Heart right ventricle (tissue), 16 donors: ENCODE results near the gene CHERP. TPM values are rescaled to one million over a fixed set of nuclear protein-coding genes. Genes with fewer than 3 reads are reported as not detected.

ENCODE experiments used
- ATAC-seq, 8 donors: fragments of 200-7000 bp; cut with Tn5 transposase; one replicate each; pipeline ENCODE4 v1.9.1; 2020; ENCODE audit warnings: mild to moderate bottlenecking in 8 of 8, moderate library complexity in 8 of 8, moderate number of reproducible peaks in 1 of 8
- DNase-seq, 2 donors: peaks; one replicate each; pipeline ENCODE4 v3.0.0-alpha.2; 2020
- H3K27ac ChIP-seq, 10 donors: fragments of 200-600 bp; sonication (generic) in 2 of 10; one replicate each; pipeline versions ENCODE4 v1.5.0 to v1.8.0; 2020 to 2022; ENCODE audit warnings: mild to moderate bottlenecking in 3 of 10
- H3K27me3 ChIP-seq, 7 donors: fragments of 200-600 bp; one replicate each; pipeline ENCODE4 v1.8.0; 2021 to 2022; ENCODE audit warnings: mild to moderate bottlenecking in 2 of 7
- H3K36me3 ChIP-seq, 9 donors: fragments of 200-600 bp; sonication (generic) in 1 of 9; one replicate each; pipeline versions ENCODE4 v1.5.0 to v1.8.0; 2020 to 2022; ENCODE audit warnings: mild to moderate bottlenecking in 2 of 9
- H3K4me1 ChIP-seq, 9 donors: fragments of 200-600 bp; sonication (generic) in 1 of 9; one replicate each; pipeline versions ENCODE4 v1.5.0 to v1.8.0; 2020 to 2022; ENCODE audit warnings: mild to moderate bottlenecking in 4 of 9
- H3K4me3 ChIP-seq, 10 donors: fragments of 200-600 bp; sonication (generic) in 2 of 10; one replicate each; pipeline versions ENCODE4 v1.5.0 to v1.8.0; 2020 to 2022; ENCODE audit warnings: mild to moderate bottlenecking in 7 of 10, moderate library complexity in 2 of 10
- H3K9me3 ChIP-seq, 11 donors: fragments of 200-600 bp in 10 of 11; sonication (generic) in 2 of 11; one replicate each; pipeline versions ENCODE4 v1.5.0 to v1.8.0; 2013 to 2022; ENCODE audit warnings: mild to moderate bottlenecking in 2 of 11, control low read depth in 1 of 11, moderate library complexity in 1 of 11
- CTCF ChIP-seq, 9 donors: fragments of 200-600 bp; sonication (generic) in 2 of 9; IDR thresholded peaks; one replicate each; pipeline versions ENCODE4 v1.5.0 to v1.8.0; 2021 to 2022; ENCODE audit warnings: antibody characterized with exemption in 9 of 9, mild to moderate bottlenecking in 5 of 9, moderate library complexity in 1 of 9
- WGBS, 2 donors: extraction: QIAGEN DNeasy Blood & Tissue Kit; methylation state at CpG; one replicate each; pipeline ENCODE4 v1.1.7; 2013; ENCODE audit warnings: inconsistent platforms in 1 of 2; 5-methylcytosine and 5-hydroxymethylcytosine counted together
- intact Hi-C, 10 donors: fragments of 100-400 bp; cut with DNase I; formaldehyde crosslinking; loops; one replicate each; pipeline versions ENCODE4 v1.11.1 to v1.14.2; 2022
- polyA plus RNA-seq, 2 donors: library from polyadenylated mRNA; stranded (reverse); fragments of 200-250 nt; gene quantifications; one replicate each; pipeline ENCODE4 v1.2.3, GENCODE V29; 2013
- total RNA-seq, 10 donors: library from RNA; stranded (reverse); fragmentation: NEBNext Ultra II Directional in 3 of 10; extraction: Animal tissue kit (Norgen Biotek cat#: 25700) in 3 of 10; gene quantifications; one replicate each; pipeline versions ENCODE4 v1.2.1 to v1.2.4, GENCODE V29; 2021 to 2023
- donor health status: Arrhythmogenic right ventricular cardiomyopathy.
- donor health status: ischemic (EF 13 %, LVEDD 7.1; RV severe dilation, severe dysfunction).
- donor health status: healthy with polysubstance abuse.
- donor health status: DM: no; HTN: yes; CAD: no.
- donor health status: DM: no; HTN: no; CAD: no.
- donor health status: ischemic (EF 25% LVEDD 6.9; RV normal size, moderate dysfunction).
- donor health status: ischemic (EF 25% LVEDD 5.7; RV mildly dilated, moderate dysfunction).
- donor health status: healthy.
- donor health status: DM: yes; HTN: yes; CAD: no.
- donor health status: Ischemic cardiomyopathy.
- donor health status: ischemic (EF 35%, LVEDD 5.7; RV mildly dilated, moderate dysfunction).
- donor health status: nonischemic (EF 11% LVEDD 7.7; RV severe dilation, severe dysfunction).
- donor health status: DM: yes; HTN: yes; CAD: no.
- donor health status: PGD.
- donor health status: ischemic (EF 29% LVEDD 5.4; RV normal size, mild dysfunction).
- donor health status: nonischemic (EF 23%, LVEDD 6.1; RV moderate dilation, normal function).

Gene CHERP
- total and polyA plus RNA-seq, 12 donors: 11.3 to 26.6 (median 22.4) TPM

DNA sequence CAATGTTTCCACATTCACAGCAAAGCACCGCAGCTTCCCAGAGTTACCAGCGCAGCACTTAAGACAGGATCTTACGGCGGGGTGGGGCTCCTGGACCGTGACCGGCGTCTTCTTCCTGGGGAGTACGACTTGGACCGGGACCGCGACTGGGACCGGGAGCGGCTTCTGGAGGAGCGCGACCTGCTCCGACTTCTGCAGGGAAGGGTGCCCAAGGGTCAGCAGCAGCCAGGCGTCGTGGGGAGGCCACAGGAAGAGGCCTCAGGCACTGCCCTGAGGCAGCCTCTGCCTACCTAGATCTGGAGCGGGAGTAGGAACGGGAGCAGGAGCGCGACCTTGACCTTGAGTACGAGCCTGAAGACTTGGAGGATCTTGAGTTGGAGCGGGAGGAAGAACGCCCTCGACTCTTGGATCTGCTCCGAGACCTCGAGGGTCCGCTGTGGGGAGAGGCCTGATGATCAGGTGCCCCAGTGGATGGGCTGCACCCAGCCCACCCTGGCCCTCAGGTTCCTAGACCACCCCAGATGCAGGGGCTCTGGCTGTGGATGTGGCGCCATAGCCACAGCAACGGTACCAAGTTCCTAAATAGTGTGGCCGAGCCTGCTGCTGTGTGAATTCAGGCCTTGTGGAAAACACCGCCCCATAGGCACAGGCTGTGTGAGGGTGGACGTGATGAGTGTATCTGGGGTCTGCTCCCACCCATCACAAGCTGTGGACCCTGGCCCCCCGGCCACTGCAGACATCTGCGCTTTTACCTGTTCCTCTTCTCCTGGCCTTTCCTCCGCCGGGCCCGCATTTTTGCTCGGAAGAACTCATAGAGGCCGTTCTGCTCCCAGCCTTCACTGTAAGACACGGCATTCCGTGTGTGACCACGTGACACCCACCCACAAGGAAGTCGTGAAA is 21.9 kb downstream of the CHERP start:
- Histone ChIP-seq H3K36me3 (peaks cover 0 to 100% (median 76%) of the 10 kb centered on the region in 9 donors), H3K27me3 (no peaks in the 10 kb centered on the region), H3K4me1 (no peaks in the 10 kb centered on the region), H3K27ac (no peak overlapping the region), H3K4me3 (no peak overlapping the region), H3K9me3 (no peaks in the 10 kb centered on the region)
- DNase-seq (no peak), ATAC-seq (no peak)
- WGBS, 2 donors: 89 to 91% methylated on average over 45 of the region's 45 CpGs
- intact Hi-C loops: no loop called here
- no peak for TF ChIP-seq CTCF (IDR thresholded peaks at IDR 0.05)

DNA sequence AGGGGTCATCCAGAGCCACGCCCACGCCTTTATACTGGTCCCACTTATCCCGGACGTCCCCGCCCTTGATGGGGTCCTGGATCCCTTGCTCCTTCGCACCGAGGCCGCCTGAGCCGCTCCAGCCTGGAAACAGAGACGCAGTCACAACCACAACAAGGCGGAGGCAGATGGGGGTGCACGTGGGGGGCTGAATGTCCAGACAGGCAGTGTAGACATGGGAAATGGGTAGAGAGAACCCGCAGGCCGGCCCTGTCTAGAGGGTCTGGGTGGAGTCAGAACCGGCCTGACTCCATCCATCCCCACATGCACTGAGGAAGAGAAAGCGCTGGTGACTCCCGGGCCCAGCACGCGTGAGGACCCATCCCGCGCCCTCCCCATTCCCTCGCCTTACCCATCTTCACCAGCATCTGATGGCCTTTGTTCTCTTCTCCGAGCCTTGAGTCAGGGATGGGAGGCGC is 23.0 kb downstream of the CHERP start:
- Histone ChIP-seq H3K4me1 (no peaks in the 10 kb centered on the region), H3K36me3 (peaks cover 0 to 100% (median 72%) of the 10 kb centered on the region in 9 donors), H3K4me3 (no peak overlapping the region), H3K9me3 (no peaks in the 10 kb centered on the region), H3K27ac (no peak overlapping the region), H3K27me3 (no peaks in the 10 kb centered on the region)
- WGBS, 2 donors: 91 to 95% methylated on average over 24 of the region's 24 CpGs
- TF ChIP-seq CTCF (IDR thresholded peaks at IDR 0.05): no peak
- DNase-seq (no peak), ATAC-seq (no peak)
- intact Hi-C loops: no loop called here

DNA sequence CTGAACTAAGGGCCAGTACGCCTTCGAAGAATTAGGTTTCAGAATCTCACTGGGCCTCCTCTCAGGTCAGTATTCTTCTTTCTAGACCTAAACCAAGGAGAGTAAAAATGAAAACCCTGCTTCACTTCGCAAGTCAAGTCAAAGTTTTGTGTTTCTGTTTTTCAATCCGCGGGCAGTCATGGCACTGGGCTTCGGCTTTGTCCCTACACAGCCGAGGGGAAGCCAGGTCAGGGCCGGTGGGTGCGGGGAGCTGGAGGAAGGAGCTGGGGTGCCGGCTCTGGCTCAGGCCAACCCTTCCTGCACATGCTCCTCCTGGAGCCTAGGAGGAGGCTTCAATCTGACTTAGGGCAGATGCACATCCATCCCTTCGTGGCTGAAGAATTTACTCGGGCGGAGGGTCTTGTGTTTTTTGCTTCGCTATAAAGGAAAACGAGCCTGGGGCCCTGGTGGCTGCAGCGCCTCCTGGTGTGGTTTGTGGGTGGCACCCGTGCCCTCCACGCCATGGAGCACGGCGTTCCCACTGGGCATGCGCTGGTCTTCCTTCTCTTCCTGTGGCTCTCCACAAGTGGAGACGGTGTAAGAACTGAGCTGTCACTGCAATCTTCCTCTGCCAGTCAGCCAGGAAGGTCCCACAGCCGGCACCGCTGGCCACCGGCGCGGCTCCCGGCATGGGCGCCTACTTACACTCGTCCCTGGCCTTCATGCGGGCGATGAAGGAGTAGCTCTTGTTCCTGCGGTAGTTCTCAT is 23.6 kb downstream of the CHERP start:
- no peak overlapping the region for H3K4me3 ChIP-seq
- peaks cover 0 to 99% (median 66%) of the 10 kb centered on the region in 9 donors for H3K36me3 ChIP-seq
- no peaks in the 10 kb centered on the region for H3K9me3 ChIP-seq
- H3K27me3 ChIP-seq: no peaks in the 10 kb centered on the region
- ATAC-seq: no peak
- no peaks in the 10 kb centered on the region for H3K4me1 ChIP-seq
- no peak overlapping the region for H3K27ac ChIP-seq
- TF ChIP-seq CTCF (IDR thresholded peaks at IDR 0.05): no peak
- DNase-seq: no peak
- intact Hi-C loops: no loop called here
- 86 to 87% methylated on average over 33 of the region's 33 CpGs for WGBS, 2 donors

DNA sequence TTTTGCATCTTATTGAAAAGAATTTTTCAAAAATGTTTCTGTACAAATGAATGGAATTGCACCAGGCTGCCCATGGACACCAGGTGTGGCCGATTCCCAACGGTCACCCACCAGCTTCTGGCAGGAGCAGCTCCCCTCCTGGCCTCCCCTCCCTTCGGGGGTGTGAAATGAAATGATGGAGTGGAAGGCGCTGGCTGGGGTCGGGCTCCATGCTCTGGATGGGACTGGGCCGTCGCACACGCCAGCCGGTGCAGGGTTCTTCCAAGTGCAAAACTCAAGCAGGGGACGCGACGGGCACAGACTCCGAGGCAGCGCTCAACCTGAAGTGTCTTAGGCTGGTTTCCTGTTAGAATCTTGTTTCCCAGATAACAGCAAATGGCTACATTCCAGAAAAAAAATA is 24.2 kb downstream of the CHERP start:
- Histone ChIP-seq H3K27me3 (no peaks in the 10 kb centered on the region), H3K27ac (no peak overlapping the region), H3K36me3 (peaks cover 0 to 99% (median 60%) of the 10 kb centered on the region in 9 donors), H3K4me3 (no peak overlapping the region), H3K9me3 (no peaks in the 10 kb centered on the region), H3K4me1 (no peaks in the 10 kb centered on the region)
- 85 to 88% methylated on average over 14 of the region's 14 CpGs for WGBS, 2 donors
- intact Hi-C loops: no loop called here
- DNase-seq (no peak), ATAC-seq (no peak)
- TF ChIP-seq CTCF (IDR thresholded peaks at IDR 0.05): no peak
